Panc1 (cell line): ENCODE measurements around the gene FOXR2. TPM values are rescaled to one million over a fixed set of nuclear protein-coding genes. Genes with fewer than 3 reads are reported as not detected.

Experiments used
- ATAC-seq: fragments of 200-7000 bp; cut with Tn5 transposase; 2 replicates; pipeline ENCODE4 v1.9.1; 2020; ENCODE audit warnings: mild to moderate bottlenecking, moderate library complexity
- BruUV-seq: library from RNA; stranded (reverse); fragments of 400-500 nt; replicated peaks from 2 replicates; lab custom pipeline; 2021; lab: Mats Ljungman, UMichigan
- CTCF ChIA-PET: fragments of 300-600 bp; sonication (Branson Sonifier 250); formaldehyde crosslinking; loops from one replicate; lab custom pipeline; 2022; ENCODE audit warnings: antibody characterized with exemption; lab: Charles Lee
- POLR2A ChIA-PET: fragments of 300-600 bp; sonication (Branson Sonifier 250); formaldehyde crosslinking; loops from one replicate; lab custom pipeline; 2022; ENCODE audit warnings: antibody characterized with exemption; lab: Charles Lee
- DNase-seq: peaks from one replicate; pipeline ENCODE4 v3.0.0-alpha.2; 2010; ENCODE audit warnings: low read depth, low spot score
- H3K27ac ChIP-seq: 2 replicates; pipeline ENCODE4 v1.5.1; 2011; ENCODE audit warnings: mild to moderate bottlenecking, low read length, inconsistent platforms
- H3K27me3 ChIP-seq: fragments of 200-500 bp; sonication (Bioruptor generic); 2 replicates; pipeline ENCODE4 v1.6.0; 2014; ENCODE audit warnings: low read length, inconsistent platforms; ENCODE audit not compliant: control insufficient read depth, insufficient read depth
- H3K36me3 ChIP-seq: fragments of 200-500 bp; sonication (Bioruptor generic); 2 replicates; pipeline ENCODE4 v1.5.1; 2014; ENCODE audit warnings: inconsistent platforms, mild to moderate bottlenecking, low read length, moderate library complexity; ENCODE audit not compliant: control insufficient read depth, insufficient read depth
- H3K4me1 ChIP-seq: 2 replicates; pipeline ENCODE4 v1.5.1; 2011; ENCODE audit warnings: inconsistent platforms, mild to moderate bottlenecking, low read length, moderate library complexity; ENCODE audit not compliant: control insufficient read depth, insufficient read depth
- H3K4me3 ChIP-seq, 2 experiments: 2 replicates each; pipeline ENCODE4 v1.5.1; 2011 to 2012; ENCODE audit warnings: low read depth in 2 of 2, low read length in 2 of 2, mild to moderate bottlenecking in 2 of 2, inconsistent platforms in 1 of 2, moderate library complexity in 1 of 2
- H3K9me3 ChIP-seq: fragments of 200-500 bp; sonication (Bioruptor generic); 2 replicates; pipeline ENCODE4 v1.5.1; 2014; ENCODE audit warnings: low read depth, mild to moderate bottlenecking, inconsistent platforms, low read length, moderate library complexity; ENCODE audit not compliant: control insufficient read depth, insufficient read depth
- POLR2AphosphoS5 ChIP-seq: IDR thresholded peaks from 2 replicates; pipeline ENCODE4 v1.6.1; 2012; ENCODE audit warnings: mild to moderate bottlenecking, low read depth, low read length, moderate library complexity
- SIN3A ChIP-seq: IDR thresholded peaks from 2 replicates; pipeline ENCODE4 v1.6.1; 2012; ENCODE audit warnings: low read depth, mild to moderate bottlenecking, low read length, moderate library complexity, borderline replicate concordance; ENCODE audit not compliant: insufficient read depth
- TCF7L2 ChIP-seq: IDR thresholded peaks from 2 replicates; pipeline ENCODE4 v1.6.1; 2011; ENCODE audit warnings: mild to moderate bottlenecking, low read depth, low read length, inconsistent platforms
- in situ Hi-C: cut with HindIII; loops from 2 replicates; pipeline ENCODE4 v1.10.0; 2016; ENCODE audit warnings: low sequenced_read_pairs, low pct_unique_long_range_greater_than_20kb
- intact Hi-C: fragments of 100-400 bp; cut with micrococcal nuclease; formaldehyde crosslinking; loops from one replicate; pipeline ENCODE4 v1.10.0; 2022; ENCODE audit not compliant: unreplicated experiment
- total RNA-seq: library from RNA; stranded (reverse); gene quantifications from one replicate; pipeline ENCODE4 v1.2.1, GENCODE V29; 2021; ENCODE audit not compliant: unreplicated experiment
- TF ChIP-seq, protein P1 (sequence below): fragments of 450-650 bp; IDR thresholded peaks from 2 replicates; pipeline ENCODE4 v1.5.1; 2017; ENCODE audit warnings: mild to moderate bottlenecking
- TF ChIP-seq, protein P2 (sequence below), 2 experiments: IDR thresholded peaks; 2 replicates each; pipeline ENCODE4 v1.6.1; 2011 to 2012; ENCODE audit warnings: low read depth in 2 of 2, control low read depth in 1 of 2, low read length in 1 of 2, mild to moderate bottlenecking in 1 of 2, moderate library complexity in 1 of 2; ENCODE audit not compliant: insufficient read depth in 1 of 2

FOXR2 gene
- total RNA-seq, 1 experiment from 2014 or later, result not detected

DNA sequence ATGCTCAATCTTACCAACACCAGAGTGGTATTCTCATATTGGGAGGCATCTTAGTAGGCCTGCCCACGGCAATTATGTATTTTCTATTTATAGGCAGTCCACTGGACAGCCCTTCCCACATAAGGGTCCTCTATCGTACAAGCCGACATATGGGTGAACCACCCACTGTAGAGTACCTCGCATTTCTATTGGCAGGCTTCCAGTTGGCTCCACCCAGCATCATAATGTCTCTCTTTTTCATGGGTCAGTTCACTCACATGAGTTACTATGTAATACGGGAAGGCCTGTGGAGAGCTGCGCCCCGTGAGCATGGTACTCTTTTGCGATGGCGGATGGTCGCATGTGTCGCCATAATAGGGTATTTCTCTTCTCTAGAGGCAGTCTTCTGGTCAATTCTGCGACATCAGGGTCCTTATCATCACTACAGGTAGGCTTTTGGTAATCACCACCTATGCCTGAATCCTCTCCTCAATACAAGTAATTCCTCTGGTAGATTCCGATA is 29.4 kb upstream of the FOXR2 start:
- ATAC-seq, result no peak
- no TSS peak for BruUV-seq
- Histone ChIP-seq H3K4me1 (no peaks in the 10 kb centered on the region), H3K27ac (no peak overlapping the region), H3K27me3 (no peaks in the 10 kb centered on the region), H3K36me3 (no peaks in the 10 kb centered on the region), H3K4me3 (peak overlapping the region in 1 of 2 experiments; percentile 19; a peak in 1 of 4 replicates), H3K9me3 (no peaks in the 10 kb centered on the region)
- in situ Hi-C loops (no loop called here), intact Hi-C loops (no loop called here)
- POLR2A ChIA-PET, result no interaction called here
- CTCF ChIA-PET, result no interaction called here
- no peak for DNase-seq
- no peak for TF ChIP-seq POLR2AphosphoS5
- no peak for TF ChIP-seq SIN3A
- TF ChIP-seq TCF7L2, result no peak
- TF ChIP-seq, protein P1, sequence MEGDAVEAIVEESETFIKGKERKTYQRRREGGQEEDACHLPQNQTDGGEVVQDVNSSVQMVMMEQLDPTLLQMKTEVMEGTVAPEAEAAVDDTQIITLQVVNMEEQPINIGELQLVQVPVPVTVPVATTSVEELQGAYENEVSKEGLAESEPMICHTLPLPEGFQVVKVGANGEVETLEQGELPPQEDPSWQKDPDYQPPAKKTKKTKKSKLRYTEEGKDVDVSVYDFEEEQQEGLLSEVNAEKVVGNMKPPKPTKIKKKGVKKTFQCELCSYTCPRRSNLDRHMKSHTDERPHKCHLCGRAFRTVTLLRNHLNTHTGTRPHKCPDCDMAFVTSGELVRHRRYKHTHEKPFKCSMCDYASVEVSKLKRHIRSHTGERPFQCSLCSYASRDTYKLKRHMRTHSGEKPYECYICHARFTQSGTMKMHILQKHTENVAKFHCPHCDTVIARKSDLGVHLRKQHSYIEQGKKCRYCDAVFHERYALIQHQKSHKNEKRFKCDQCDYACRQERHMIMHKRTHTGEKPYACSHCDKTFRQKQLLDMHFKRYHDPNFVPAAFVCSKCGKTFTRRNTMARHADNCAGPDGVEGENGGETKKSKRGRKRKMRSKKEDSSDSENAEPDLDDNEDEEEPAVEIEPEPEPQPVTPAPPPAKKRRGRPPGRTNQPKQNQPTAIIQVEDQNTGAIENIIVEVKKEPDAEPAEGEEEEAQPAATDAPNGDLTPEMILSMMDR, result no peak
- TF ChIP-seq, protein P2, sequence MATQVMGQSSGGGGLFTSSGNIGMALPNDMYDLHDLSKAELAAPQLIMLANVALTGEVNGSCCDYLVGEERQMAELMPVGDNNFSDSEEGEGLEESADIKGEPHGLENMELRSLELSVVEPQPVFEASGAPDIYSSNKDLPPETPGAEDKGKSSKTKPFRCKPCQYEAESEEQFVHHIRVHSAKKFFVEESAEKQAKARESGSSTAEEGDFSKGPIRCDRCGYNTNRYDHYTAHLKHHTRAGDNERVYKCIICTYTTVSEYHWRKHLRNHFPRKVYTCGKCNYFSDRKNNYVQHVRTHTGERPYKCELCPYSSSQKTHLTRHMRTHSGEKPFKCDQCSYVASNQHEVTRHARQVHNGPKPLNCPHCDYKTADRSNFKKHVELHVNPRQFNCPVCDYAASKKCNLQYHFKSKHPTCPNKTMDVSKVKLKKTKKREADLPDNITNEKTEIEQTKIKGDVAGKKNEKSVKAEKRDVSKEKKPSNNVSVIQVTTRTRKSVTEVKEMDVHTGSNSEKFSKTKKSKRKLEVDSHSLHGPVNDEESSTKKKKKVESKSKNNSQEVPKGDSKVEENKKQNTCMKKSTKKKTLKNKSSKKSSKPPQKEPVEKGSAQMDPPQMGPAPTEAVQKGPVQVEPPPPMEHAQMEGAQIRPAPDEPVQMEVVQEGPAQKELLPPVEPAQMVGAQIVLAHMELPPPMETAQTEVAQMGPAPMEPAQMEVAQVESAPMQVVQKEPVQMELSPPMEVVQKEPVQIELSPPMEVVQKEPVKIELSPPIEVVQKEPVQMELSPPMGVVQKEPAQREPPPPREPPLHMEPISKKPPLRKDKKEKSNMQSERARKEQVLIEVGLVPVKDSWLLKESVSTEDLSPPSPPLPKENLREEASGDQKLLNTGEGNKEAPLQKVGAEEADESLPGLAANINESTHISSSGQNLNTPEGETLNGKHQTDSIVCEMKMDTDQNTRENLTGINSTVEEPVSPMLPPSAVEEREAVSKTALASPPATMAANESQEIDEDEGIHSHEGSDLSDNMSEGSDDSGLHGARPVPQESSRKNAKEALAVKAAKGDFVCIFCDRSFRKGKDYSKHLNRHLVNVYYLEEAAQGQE (IDR thresholded peaks at IDR 0.05; ENCODE audit: insufficient read depth in 1 of 2, low read depth in 2 of 2, low read length in 1 of 2), result no peak

DNA sequence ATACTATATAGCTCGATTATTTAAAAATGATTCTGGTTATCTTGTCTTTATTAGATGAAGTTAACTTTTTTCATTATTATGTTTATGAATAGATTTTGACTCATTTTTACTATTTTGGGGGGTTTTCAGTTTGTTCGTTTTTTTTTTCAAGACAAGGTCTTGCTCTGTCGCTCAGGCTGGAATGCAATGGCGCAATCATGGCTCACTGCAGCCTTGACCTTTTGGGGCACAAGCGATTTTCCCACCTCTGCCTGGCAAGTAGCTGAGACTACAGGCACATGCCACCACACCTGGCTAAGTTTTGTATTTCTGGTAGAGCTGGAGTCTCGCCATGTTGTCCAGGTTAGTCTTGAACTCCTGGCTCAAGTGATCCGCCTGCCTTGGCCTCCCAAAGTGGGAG is 24.9 kb upstream of the FOXR2 start:
- BruUV-seq, result no TSS peak
- no peak for ATAC-seq
- Histone ChIP-seq H3K36me3 (no peaks in the 10 kb centered on the region), H3K4me3 (no peak overlapping the region), H3K27me3 (no peaks in the 10 kb centered on the region), H3K9me3 (no peaks in the 10 kb centered on the region), H3K27ac (no peak overlapping the region), H3K4me1 (no peaks in the 10 kb centered on the region)
- TF ChIP-seq, protein P2 (IDR thresholded peaks at IDR 0.05; ENCODE audit: insufficient read depth in 1 of 2, low read depth in 2 of 2, low read length in 1 of 2), result no peak
- TF ChIP-seq TCF7L2, result no peak
- TF ChIP-seq SIN3A, result no peak
- TF ChIP-seq, protein P1, result no peak
- no peak for TF ChIP-seq POLR2AphosphoS5
- in situ Hi-C loops, result no loop called here
- intact Hi-C loops, result no loop called here
- CTCF ChIA-PET, result no interaction called here
- POLR2A ChIA-PET, result no interaction called here
- DNase-seq, result no peak
